ENCODE data around the gene MRPL49.

DNA sequence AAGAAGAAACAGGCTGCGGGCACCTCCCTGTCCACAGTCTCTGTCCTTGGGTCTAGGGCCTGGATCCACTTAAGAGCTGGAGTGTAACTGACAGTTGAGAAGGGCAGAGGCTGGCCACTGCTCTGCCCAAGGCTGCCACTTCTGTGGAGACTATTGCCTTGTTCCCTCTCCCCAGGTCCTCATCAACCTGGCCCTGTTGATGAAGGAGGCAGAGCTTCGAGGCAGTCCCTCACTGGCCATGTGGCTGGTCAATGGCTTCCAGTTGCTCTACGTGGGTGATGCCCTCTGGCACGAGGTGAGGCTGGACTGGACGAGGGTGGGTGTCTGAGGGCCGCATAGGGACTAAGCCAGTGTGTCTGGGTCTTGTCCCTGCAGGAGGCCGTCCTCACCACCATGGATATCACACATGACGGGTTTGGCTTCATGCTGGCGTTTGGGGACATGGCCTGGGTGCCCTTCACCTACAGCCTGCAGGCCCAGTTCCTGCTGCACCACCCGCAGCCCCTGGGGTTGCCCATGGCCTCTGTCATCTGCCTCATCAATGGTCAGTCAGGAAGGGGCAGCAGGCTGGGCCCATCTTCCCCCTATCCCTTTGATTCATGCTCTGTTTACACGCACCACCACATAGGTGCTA is 7.5 kb upstream of the MRPL49 start:
- TF ChIP-seq, protein P1, sequence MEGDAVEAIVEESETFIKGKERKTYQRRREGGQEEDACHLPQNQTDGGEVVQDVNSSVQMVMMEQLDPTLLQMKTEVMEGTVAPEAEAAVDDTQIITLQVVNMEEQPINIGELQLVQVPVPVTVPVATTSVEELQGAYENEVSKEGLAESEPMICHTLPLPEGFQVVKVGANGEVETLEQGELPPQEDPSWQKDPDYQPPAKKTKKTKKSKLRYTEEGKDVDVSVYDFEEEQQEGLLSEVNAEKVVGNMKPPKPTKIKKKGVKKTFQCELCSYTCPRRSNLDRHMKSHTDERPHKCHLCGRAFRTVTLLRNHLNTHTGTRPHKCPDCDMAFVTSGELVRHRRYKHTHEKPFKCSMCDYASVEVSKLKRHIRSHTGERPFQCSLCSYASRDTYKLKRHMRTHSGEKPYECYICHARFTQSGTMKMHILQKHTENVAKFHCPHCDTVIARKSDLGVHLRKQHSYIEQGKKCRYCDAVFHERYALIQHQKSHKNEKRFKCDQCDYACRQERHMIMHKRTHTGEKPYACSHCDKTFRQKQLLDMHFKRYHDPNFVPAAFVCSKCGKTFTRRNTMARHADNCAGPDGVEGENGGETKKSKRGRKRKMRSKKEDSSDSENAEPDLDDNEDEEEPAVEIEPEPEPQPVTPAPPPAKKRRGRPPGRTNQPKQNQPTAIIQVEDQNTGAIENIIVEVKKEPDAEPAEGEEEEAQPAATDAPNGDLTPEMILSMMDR (IDR thresholded peaks at IDR 0.05): no peak
- TF ChIP-seq POLR2A (IDR thresholded peaks at IDR 0.05): no peak
